NCI-H446 treated with DMSO at 0.1 percent for 48 hours (cell line): Measurements from ENCODE around the gene ZNF688.
"Not testable (repeated sequence)": the region's sequence is repeated elsewhere in the genome, so short reads cannot be mapped to it uniquely, and the experiment has no call there.

Source experiments
- DNase-seq: peaks from one replicate; lab custom pipeline; 2025; lab: John Stamatoyannopoulos, UW

ZNF688 gene

GRCh38 chr16:30533748-30534367 lies 37.7 kb downstream of the ZNF688 start:
- no peak for DNase-seq

GRCh38 chr16:30533146-30533522 lies 38.4 kb downstream of the ZNF688 start:
- no peak for DNase-seq

GRCh38 chr16:30532285-30533145 lies 39.0 kb downstream of the ZNF688 start:
- no peak for DNase-seq

GRCh38 chr16:30530163-30531037 lies 41.1 kb downstream of the ZNF688 start:
- no peak for DNase-seq

- DNase-seq: no peak
Measured at GRCh38 chr16:30528799-30529457, 42.6 kb downstream of the ZNF688 start.

- no peak for DNase-seq
Measured at GRCh38 chr16:30527635-30528178, 43.8 kb downstream of the ZNF688 start.

GRCh38 chr16:30526823-30527634 lies 44.5 kb downstream of the ZNF688 start:
- peak; percentile 96 for DNase-seq

GRCh38 chr16:30526137-30526822 lies 45.2 kb downstream of the ZNF688 start, which contains the start of gene ZNF768:
Gene ZNF768, minus strand, starts transcription at chr16:30526566. Its CDS starts 153 bp downstream, at chr16:30526413.
- DNase-seq: no peak

GRCh38 chr16:30525844-30526136 lies 45.7 kb downstream of the ZNF688 start:
- DNase-seq: no peak

- DNase-seq: no peak
Measured at GRCh38 chr16:30524575-30525568, 46.6 kb downstream of the ZNF688 start.

GRCh38 chr16:30523768-30524574 lies 47.5 kb downstream of the ZNF688 start:
- DNase-seq: no peak

GRCh38 chr16:30522702-30523463 lies 48.6 kb downstream of the ZNF688 start:
- DNase-seq: not testable (repeated sequence)

GRCh38 chr16:30521873-30522641 lies 49.5 kb downstream of the ZNF688 start:
- no peak for DNase-seq

GRCh38 chr16:30521476-30521872 lies 50.0 kb downstream of the ZNF688 start:
- DNase-seq: no peak
